ENCODE data around the gene MLPH.

Gene MLPH

DNA sequence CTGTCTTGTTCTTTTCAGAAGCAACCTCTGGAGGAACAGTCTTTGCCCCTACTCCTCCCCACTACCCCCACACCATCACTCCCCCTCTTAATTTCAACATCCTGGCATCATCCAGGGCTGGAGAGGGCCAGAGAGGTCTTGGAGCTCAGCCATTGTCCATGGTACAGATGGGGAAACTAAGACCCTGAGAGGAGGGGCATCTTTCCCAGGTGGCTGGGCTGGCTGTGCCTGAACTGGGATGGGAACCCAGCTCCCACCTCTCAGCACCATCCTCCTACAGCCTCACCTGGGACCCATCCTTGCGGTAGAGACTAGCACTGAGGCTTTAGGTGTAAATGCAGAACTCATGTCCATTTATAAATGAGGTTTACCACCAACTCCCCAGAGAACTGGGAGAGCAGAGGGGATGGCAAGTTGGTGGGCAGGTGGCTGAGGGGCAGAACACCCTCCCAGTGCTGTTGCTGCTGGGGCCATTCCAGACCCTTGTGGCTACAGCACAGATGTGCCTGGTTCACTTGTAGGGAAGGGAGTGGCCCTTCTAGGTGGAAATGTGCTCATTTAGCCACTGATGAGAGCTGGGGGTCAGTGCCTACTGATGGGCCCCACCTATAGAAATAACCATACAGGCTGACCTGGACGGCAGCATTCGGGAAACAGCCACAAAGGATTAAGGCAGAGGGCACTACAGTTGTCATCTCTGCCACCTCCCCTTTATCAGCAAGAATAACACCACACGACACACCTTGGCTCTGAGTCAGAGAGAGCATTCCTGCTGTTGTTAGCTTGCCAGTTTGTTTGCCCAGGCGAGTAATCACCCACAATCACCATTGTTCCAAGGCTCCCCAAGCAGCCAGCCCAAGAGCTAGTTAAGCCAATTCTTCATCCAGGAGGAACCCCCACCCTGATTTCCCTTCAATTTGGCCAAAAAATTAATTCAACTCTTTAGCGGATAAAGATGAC is 2.1 kb downstream of the MLPH start:
- TF ChIP-seq, protein P1, sequence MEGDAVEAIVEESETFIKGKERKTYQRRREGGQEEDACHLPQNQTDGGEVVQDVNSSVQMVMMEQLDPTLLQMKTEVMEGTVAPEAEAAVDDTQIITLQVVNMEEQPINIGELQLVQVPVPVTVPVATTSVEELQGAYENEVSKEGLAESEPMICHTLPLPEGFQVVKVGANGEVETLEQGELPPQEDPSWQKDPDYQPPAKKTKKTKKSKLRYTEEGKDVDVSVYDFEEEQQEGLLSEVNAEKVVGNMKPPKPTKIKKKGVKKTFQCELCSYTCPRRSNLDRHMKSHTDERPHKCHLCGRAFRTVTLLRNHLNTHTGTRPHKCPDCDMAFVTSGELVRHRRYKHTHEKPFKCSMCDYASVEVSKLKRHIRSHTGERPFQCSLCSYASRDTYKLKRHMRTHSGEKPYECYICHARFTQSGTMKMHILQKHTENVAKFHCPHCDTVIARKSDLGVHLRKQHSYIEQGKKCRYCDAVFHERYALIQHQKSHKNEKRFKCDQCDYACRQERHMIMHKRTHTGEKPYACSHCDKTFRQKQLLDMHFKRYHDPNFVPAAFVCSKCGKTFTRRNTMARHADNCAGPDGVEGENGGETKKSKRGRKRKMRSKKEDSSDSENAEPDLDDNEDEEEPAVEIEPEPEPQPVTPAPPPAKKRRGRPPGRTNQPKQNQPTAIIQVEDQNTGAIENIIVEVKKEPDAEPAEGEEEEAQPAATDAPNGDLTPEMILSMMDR (IDR thresholded peaks at IDR 0.05; ENCODE audit: insufficient read depth, low read depth, low read length, missing control alignments), result no peak
- no peak overlapping the region for H3K4me3 ChIP-seq (ENCODE audit: low read depth, low read length)
- DNase-seq (ENCODE audit: low read depth), result no peak

GRCh38 chr2:237490009-237490711 is 3.1 kb downstream of the MLPH start:
- H3K4me3 ChIP-seq (ENCODE audit: low read depth, low read length), result no peak overlapping the region
- no peak for DNase-seq (ENCODE audit: low read depth)
- TF ChIP-seq, protein P1 (IDR thresholded peaks at IDR 0.05; ENCODE audit: insufficient read depth, low read depth, low read length, missing control alignments), result no peak

GRCh38 chr2:237490795-237491194 is 3.7 kb downstream of the MLPH start:
- no peak for DNase-seq (ENCODE audit: low read depth)
- TF ChIP-seq, protein P1 (IDR thresholded peaks at IDR 0.05; ENCODE audit: insufficient read depth, low read depth, low read length, missing control alignments), result no peak
- no peak overlapping the region for H3K4me3 ChIP-seq (ENCODE audit: low read depth, low read length)

- DNase-seq (ENCODE audit: low read depth), result no peak
- no peak overlapping the region for H3K4me3 ChIP-seq (ENCODE audit: low read depth, low read length)
- TF ChIP-seq, protein P1 (IDR thresholded peaks at IDR 0.05; ENCODE audit: insufficient read depth, low read depth, low read length, missing control alignments), result no peak
Measured at GRCh38 chr2:237491515-237492118, 4.6 kb downstream of the MLPH start.

DNA sequence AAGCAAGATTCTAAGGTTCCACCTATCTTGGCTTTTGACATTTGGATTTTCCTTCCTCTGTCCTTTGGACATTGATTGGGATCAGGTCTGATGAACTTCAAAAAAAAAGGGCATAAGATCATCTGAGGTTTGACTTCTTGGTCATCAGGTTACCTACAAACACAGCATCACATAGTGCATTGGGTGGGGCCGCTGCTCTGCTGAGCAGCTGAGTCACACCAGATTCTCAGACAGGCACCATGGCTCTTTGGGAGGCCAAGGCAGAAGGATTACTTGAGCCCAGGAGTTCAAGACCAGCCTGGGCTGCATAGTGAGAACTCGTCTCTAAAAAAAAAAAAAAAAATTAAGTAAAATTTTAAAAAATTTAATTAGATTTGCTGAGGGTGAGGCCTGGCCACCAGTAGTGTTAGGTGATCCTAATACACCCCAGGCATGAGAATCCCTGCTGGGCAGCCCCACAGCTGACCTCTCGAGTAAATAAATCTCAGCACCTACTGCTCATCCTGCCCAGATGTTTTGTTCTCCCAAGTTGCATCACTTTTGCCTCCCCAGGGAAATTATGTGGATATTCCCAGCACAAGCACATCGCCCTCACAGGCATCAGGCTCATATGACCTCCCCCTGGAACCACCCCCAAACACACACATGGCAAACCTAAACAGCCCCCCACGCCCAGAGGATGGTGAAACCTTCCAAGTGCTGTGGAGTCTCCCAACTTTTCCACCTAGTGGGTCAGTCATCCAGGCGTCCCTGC is 5.3 kb downstream of the MLPH start:
- H3K4me3 ChIP-seq (ENCODE audit: low read depth, low read length), result no peak overlapping the region
- TF ChIP-seq, protein P1 (IDR thresholded peaks at IDR 0.05; ENCODE audit: insufficient read depth, low read depth, low read length, missing control alignments), result no peak
- DNase-seq (ENCODE audit: low read depth), result no peak

DNA sequence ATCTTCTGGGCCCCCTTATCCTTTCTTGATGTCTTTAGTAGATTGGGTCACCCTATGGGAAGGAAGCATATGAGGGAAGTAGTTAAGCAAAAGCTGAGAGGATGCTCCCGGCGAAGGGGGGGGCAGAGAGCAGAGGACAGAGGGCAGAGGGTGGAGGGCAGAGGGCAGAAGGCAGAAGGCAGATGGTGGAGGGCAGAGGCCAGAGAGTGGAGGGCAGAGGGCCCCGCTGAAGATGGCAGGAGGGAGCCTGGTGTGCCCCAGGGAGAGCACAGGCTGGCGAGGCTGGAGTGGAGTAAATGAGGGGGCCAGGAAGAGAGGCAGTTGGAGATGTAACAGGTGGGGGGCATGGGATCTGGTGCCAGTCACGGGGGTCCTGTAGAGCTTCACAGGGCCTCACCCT is 7.0 kb downstream of the MLPH start:
- TF ChIP-seq, protein P1 (IDR thresholded peaks at IDR 0.05; ENCODE audit: insufficient read depth, low read depth, low read length, missing control alignments), result no peak
- DNase-seq (ENCODE audit: low read depth), result no peak
- no peak overlapping the region for H3K4me3 ChIP-seq (ENCODE audit: low read depth, low read length)

Data from GM12865 (cell line).